ELR (cell line): ENCODE measurements around the gene HECW1.

Experiments used
- DNase-seq: peaks from one replicate; pipeline ENCODE4 v3.0.0-alpha.2; 2015; ENCODE audit warnings: low read depth

HECW1 gene

GRCh38 chr7:43612599-43613589 is 500.4 kb downstream of the HECW1 start:
- no peak for DNase-seq
